ENCODE data around the gene LIX1L.

The LIX1L gene
- 50.6 to 77.3 (median 59.0) reads per million in 3 donors for total RNA-seq

- H3K27ac ChIP-seq (ENCODE audit: insufficient read depth, low read length, poor library complexity, severe bottlenecking) = peak within 1 kb of the TSS; percentile 92
- DNase-seq = peak; percentile 87 to 93 (median 93)
- no peaks in the 10 kb centered on the region for H3K36me3 ChIP-seq (ENCODE audit: control insufficient read depth, insufficient read depth, low read length)
- H3K27me3 ChIP-seq (replicated peaks; ENCODE audit: control insufficient read depth, insufficient read depth, low read length, poor library complexity, severe bottlenecking) = no peaks in the 10 kb centered on the region
- H3K4me1 ChIP-seq (ENCODE audit: control insufficient read depth, insufficient read depth, low read length, poor library complexity, severe bottlenecking) = peaks cover 31% of the 10 kb centered on the region
- peak within 1 kb of the TSS; percentile 79 for H3K4me3 ChIP-seq (ENCODE audit: insufficient read depth, low read depth, low read length, poor library complexity, severe bottlenecking)
- H3K9me3 ChIP-seq (ENCODE audit: control insufficient read depth, low read length) = no peaks in the 10 kb centered on the region
Observed at GRCh38 chr1:145957443-145958319, at the start of gene LIX1L. Gene LIX1L (minus strand): TSS chr1:145958017. CDS start chr1:145957927, 90 bp downstream.

- Histone ChIP-seq H3K27ac (ENCODE audit: insufficient read depth, low read length, poor library complexity, severe bottlenecking) (peak overlapping the region; percentile 48), H3K4me1 (ENCODE audit: control insufficient read depth, insufficient read depth, low read length, poor library complexity, severe bottlenecking) (peaks cover 44% of the 10 kb centered on the region)
Observed at GRCh38 chr1:146001709-146002108, 43.9 kb upstream of the LIX1L start.

GRCh38 chr1:145999321-146000024 lies 41.7 kb upstream of the LIX1L start:
- peaks cover 17% of the 10 kb centered on the region for H3K36me3 ChIP-seq (ENCODE audit: control insufficient read depth, insufficient read depth, low read length)
- peak overlapping the region; percentile 96 for H3K27ac ChIP-seq (ENCODE audit: insufficient read depth, low read length, poor library complexity, severe bottlenecking)
- H3K9me3 ChIP-seq (ENCODE audit: control insufficient read depth, low read length) = no peaks in the 10 kb centered on the region
- DNase-seq = peak in 1 of 3 donors; percentile 24
- no peaks in the 10 kb centered on the region for H3K27me3 ChIP-seq (replicated peaks; ENCODE audit: control insufficient read depth, insufficient read depth, low read length, poor library complexity, severe bottlenecking)
- H3K4me1 ChIP-seq (ENCODE audit: control insufficient read depth, insufficient read depth, low read length, poor library complexity, severe bottlenecking) = peaks cover 37% of the 10 kb centered on the region
- peak overlapping the region; percentile 20 for H3K4me3 ChIP-seq (ENCODE audit: insufficient read depth, low read depth, low read length, poor library complexity, severe bottlenecking)

More at GRCh38 chr1:146001709-146002108, 43.9 kb upstream of the LIX1L start:
- Histone ChIP-seq H3K4me3 (ENCODE audit: insufficient read depth, low read depth, low read length, poor library complexity, severe bottlenecking) (no peak overlapping the region), H3K27me3 (replicated peaks; ENCODE audit: control insufficient read depth, insufficient read depth, low read length, poor library complexity, severe bottlenecking) (no peaks in the 10 kb centered on the region), H3K36me3 (ENCODE audit: control insufficient read depth, insufficient read depth, low read length) (no peaks in the 10 kb centered on the region), H3K9me3 (ENCODE audit: control insufficient read depth, low read length) (no peaks in the 10 kb centered on the region)
- no peak for DNase-seq

GRCh38 chr1:145997718-145998023 lies 39.9 kb upstream of the LIX1L start:
- peaks cover 44% of the 10 kb centered on the region for H3K4me1 ChIP-seq (ENCODE audit: control insufficient read depth, insufficient read depth, low read length, poor library complexity, severe bottlenecking)
- no peaks in the 10 kb centered on the region for H3K9me3 ChIP-seq (ENCODE audit: control insufficient read depth, low read length)
- H3K27ac ChIP-seq (ENCODE audit: insufficient read depth, low read length, poor library complexity, severe bottlenecking) = peak overlapping the region; percentile 96
- no peak for DNase-seq
- H3K36me3 ChIP-seq (ENCODE audit: control insufficient read depth, insufficient read depth, low read length) = peaks cover 35% of the 10 kb centered on the region
- H3K4me3 ChIP-seq (ENCODE audit: insufficient read depth, low read depth, low read length, poor library complexity, severe bottlenecking) = peak overlapping the region; percentile 95
- no peaks in the 10 kb centered on the region for H3K27me3 ChIP-seq (replicated peaks; ENCODE audit: control insufficient read depth, insufficient read depth, low read length, poor library complexity, severe bottlenecking)

- Histone ChIP-seq H3K36me3 (ENCODE audit: control insufficient read depth, insufficient read depth, low read length) (peaks cover 35% of the 10 kb centered on the region), H3K27me3 (replicated peaks; ENCODE audit: control insufficient read depth, insufficient read depth, low read length, poor library complexity, severe bottlenecking) (no peaks in the 10 kb centered on the region), H3K9me3 (ENCODE audit: control insufficient read depth, low read length) (no peaks in the 10 kb centered on the region), H3K27ac (ENCODE audit: insufficient read depth, low read length, poor library complexity, severe bottlenecking) (peak overlapping the region; percentile 96), H3K4me1 (ENCODE audit: control insufficient read depth, insufficient read depth, low read length, poor library complexity, severe bottlenecking) (peaks cover 42% of the 10 kb centered on the region), H3K4me3 (ENCODE audit: insufficient read depth, low read depth, low read length, poor library complexity, severe bottlenecking) (peak overlapping the region; percentile 95)
- DNase-seq = peak; percentile 13 to 44 (median 43)
Observed at GRCh38 chr1:145997016-145997717, 39.4 kb upstream of the LIX1L start.

- peak; percentile 82 to 91 (median 83) for DNase-seq
- Histone ChIP-seq H3K36me3 (ENCODE audit: control insufficient read depth, insufficient read depth, low read length) (peaks cover 35% of the 10 kb centered on the region), H3K4me1 (ENCODE audit: control insufficient read depth, insufficient read depth, low read length, poor library complexity, severe bottlenecking) (peaks cover 35% of the 10 kb centered on the region), H3K27me3 (replicated peaks; ENCODE audit: control insufficient read depth, insufficient read depth, low read length, poor library complexity, severe bottlenecking) (no peaks in the 10 kb centered on the region), H3K9me3 (ENCODE audit: control insufficient read depth, low read length) (no peaks in the 10 kb centered on the region), H3K4me3 (ENCODE audit: insufficient read depth, low read depth, low read length, poor library complexity, severe bottlenecking) (peak within 1 kb of the TSS; percentile 95), H3K27ac (ENCODE audit: insufficient read depth, low read length, poor library complexity, severe bottlenecking) (peak within 1 kb of the TSS; percentile 96)
Observed at GRCh38 chr1:145996433-145997015, 38.7 kb upstream of the LIX1L start, which contains the start of gene TXNIP. Gene TXNIP (minus strand): TSS chr1:145996579. CDS start chr1:145996266, 313 bp downstream.

GRCh38 chr1:145995964-145996432 lies 38.2 kb upstream of the LIX1L start:
- peaks cover 31% of the 10 kb centered on the region for H3K4me1 ChIP-seq (ENCODE audit: control insufficient read depth, insufficient read depth, low read length, poor library complexity, severe bottlenecking)
- no peaks in the 10 kb centered on the region for H3K27me3 ChIP-seq (replicated peaks; ENCODE audit: control insufficient read depth, insufficient read depth, low read length, poor library complexity, severe bottlenecking)
- H3K27ac ChIP-seq (ENCODE audit: insufficient read depth, low read length, poor library complexity, severe bottlenecking) = peak overlapping the region; percentile 96

GRCh38 chr1:145995148-145995881 lies 37.5 kb upstream of the LIX1L start:
- peak overlapping the region; percentile 96 for H3K27ac ChIP-seq (ENCODE audit: insufficient read depth, low read length, poor library complexity, severe bottlenecking)

More at GRCh38 chr1:145995964-145996432, 38.2 kb upstream of the LIX1L start:
- peak overlapping the region; percentile 95 for H3K4me3 ChIP-seq (ENCODE audit: insufficient read depth, low read depth, low read length, poor library complexity, severe bottlenecking)
- no peaks in the 10 kb centered on the region for H3K9me3 ChIP-seq (ENCODE audit: control insufficient read depth, low read length)
- no peak for DNase-seq
- H3K36me3 ChIP-seq (ENCODE audit: control insufficient read depth, insufficient read depth, low read length) = peaks cover 35% of the 10 kb centered on the region

More at GRCh38 chr1:145995148-145995881, 37.5 kb upstream of the LIX1L start:
- Histone ChIP-seq H3K36me3 (ENCODE audit: control insufficient read depth, insufficient read depth, low read length) (peaks cover 35% of the 10 kb centered on the region), H3K9me3 (ENCODE audit: control insufficient read depth, low read length) (no peaks in the 10 kb centered on the region), H3K27me3 (replicated peaks; ENCODE audit: control insufficient read depth, insufficient read depth, low read length, poor library complexity, severe bottlenecking) (no peaks in the 10 kb centered on the region), H3K4me1 (ENCODE audit: control insufficient read depth, insufficient read depth, low read length, poor library complexity, severe bottlenecking) (peaks cover 30% of the 10 kb centered on the region), H3K4me3 (ENCODE audit: insufficient read depth, low read depth, low read length, poor library complexity, severe bottlenecking) (peak overlapping the region; percentile 95)
- no peak for DNase-seq

Data from effector memory CD4-positive, alpha-beta T cell (primary cell).